Lung (tissue), 12 donors: Measurements from ENCODE around the gene HMGN2. TPM values are rescaled to one million over a fixed set of nuclear protein-coding genes. Genes with fewer than 3 reads are reported as not detected.
A peak's percentile ranks its signal among the peaks of the same experiment; 100 is the strongest.

Experiments
- ATAC-seq: fragments of 200-7000 bp; cut with Tn5 transposase; one replicate; pipeline ENCODE4 v1.9.1; 2020; ENCODE audit warnings: moderate number of reproducible peaks; ENCODE audit not compliant: insufficient read depth, low FRiP score
- DNase-seq, 3 donors: peaks; one replicate each; pipeline ENCODE4 v3.0.0-alpha.2; 2013 to 2017
- H3K27ac ChIP-seq, 2 donors: one replicate each; pipeline ENCODE4 v1.5.1; 2013; ENCODE audit warnings: mild to moderate bottlenecking in 2 of 2, moderate library complexity in 2 of 2, control low read depth in 1 of 2, inconsistent platforms in 1 of 2, low read depth in 1 of 2, low read length in 1 of 2
- H3K27me3 ChIP-seq, 3 donors: one replicate each; pipeline ENCODE4 v1.5.1; 2013; ENCODE audit warnings: low read length in 2 of 3; ENCODE audit not compliant: control insufficient read depth in 3 of 3, insufficient read depth in 3 of 3
- H3K36me3 ChIP-seq, 4 donors: one replicate each; pipeline ENCODE4 v1.5.1; 2013; ENCODE audit warnings: low read length in 4 of 4, mild to moderate bottlenecking in 1 of 4, moderate library complexity in 1 of 4; ENCODE audit not compliant: control insufficient read depth in 4 of 4, insufficient read depth in 4 of 4
- H3K4me1 ChIP-seq, 5 donors: one replicate each; pipeline ENCODE4 v1.5.1; 2013; ENCODE audit warnings: low read length in 5 of 5, mild to moderate bottlenecking in 2 of 5, moderate library complexity in 1 of 5; ENCODE audit not compliant: control insufficient read depth in 5 of 5, insufficient read depth in 5 of 5
- H3K4me3 ChIP-seq: one replicate; pipeline ENCODE4 v1.5.1; 2013; ENCODE audit warnings: mild to moderate bottlenecking, control low read depth, moderate library complexity
- H3K9ac ChIP-seq, 2 donors: one replicate each; pipeline ENCODE4 v1.5.1; 2013; ENCODE audit warnings: low read length in 2 of 2, control low read depth in 1 of 2; ENCODE audit not compliant: insufficient read depth in 1 of 2
- H3K9me3 ChIP-seq, 4 donors: one replicate each; pipeline ENCODE4 v1.5.1; 2013; ENCODE audit warnings: low read length in 3 of 4, mild to moderate bottlenecking in 1 of 4, moderate library complexity in 1 of 4; ENCODE audit not compliant: control insufficient read depth in 4 of 4, insufficient read depth in 3 of 4
- CTCF ChIP-seq: IDR thresholded peaks from 2 replicates; pipeline ENCODE4 v1.5.1; 2012; ENCODE audit warnings: mild to moderate bottlenecking; ENCODE audit errors: control extremely low read depth, extremely low read depth
- WGBS, 2 donors: extraction: QIAGEN DNeasy Blood & Tissue Kit; methylation state at CpG; one replicate each; pipeline ENCODE4 v1.1.7; 2013; 5-methylcytosine and 5-hydroxymethylcytosine counted together
- polyA plus RNA-seq, 2 donors: library from polyadenylated mRNA; stranded (reverse); fragments of 200-250 nt; gene quantifications; one replicate each; pipeline ENCODE4 v1.2.1, GENCODE V29; 2013
- total RNA-seq, 2 donors: library from RNA; depleted of rRNA in 1 of 2; stranded (reverse); fragments of >200 nt in 1 of 2; gene quantifications; one replicate each; pipeline ENCODE4 v1.2.1, GENCODE V29; 2014 to 2021
- donor health status: control.
- donor health status: control.
- donor health status: Bipolar disorder and iron deficiency.
- donor health status: healthy.
- donor health status: DM: yes; HTN: yes; CAD: no.

Gene HMGN2
- total and polyA plus RNA-seq, 4 donors, result 329 to 580 (median 413) TPM

GRCh38 chr1:26459148-26459547, 13.1 kb upstream of the HMGN2 start:
- peak overlapping the region in 1 of 2 donors; percentile 29 for H3K27ac ChIP-seq
- H3K9ac ChIP-seq, result no peak overlapping the region
- ATAC-seq (no peak), DNase-seq (no peak)
- peaks cover 15 to 41% (median 28%) of the 10 kb centered on the region in 4 donors for H3K36me3 ChIP-seq
- peaks cover 0 to 5% (median 0%) of the 10 kb centered on the region in 5 donors for H3K4me1 ChIP-seq
- TF ChIP-seq CTCF, result no peak
- H3K4me3 ChIP-seq, result no peak overlapping the region
- WGBS, 2 donors, result 94 to 96% methylated on average over 1 of the region's 1 CpG
- H3K27me3 ChIP-seq, result no peaks in the 10 kb centered on the region
- H3K9me3 ChIP-seq, result peaks cover 0 to 1% (median 0%) of the 10 kb centered on the region in 4 donors

GRCh38 chr1:26459573-26460031, 12.6 kb upstream of the HMGN2 start:
- Histone ChIP-seq H3K4me1 (peaks cover 0 to 5% (median 0%) of the 10 kb centered on the region in 5 donors), H3K27me3 (no peaks in the 10 kb centered on the region), H3K36me3 (peaks cover 17 to 43% (median 31%) of the 10 kb centered on the region in 4 donors), H3K9ac (no peak overlapping the region), H3K4me3 (no peak overlapping the region), H3K27ac (no peak overlapping the region), H3K9me3 (peaks cover 0 to 1% (median 0%) of the 10 kb centered on the region in 4 donors)
- ATAC-seq (no peak), DNase-seq (no peak)
- WGBS, 2 donors, result 88 to 92% methylated on average over 3 of the region's 3 CpGs
- TF ChIP-seq CTCF, result no peak

- ATAC-seq (no peak), DNase-seq (no peak)
- H3K36me3 ChIP-seq, result peaks cover 25 to 48% (median 36%) of the 10 kb centered on the region in 4 donors
- no peak overlapping the region for H3K27ac ChIP-seq
- H3K4me3 ChIP-seq, result no peak overlapping the region
- no peaks in the 10 kb centered on the region for H3K27me3 ChIP-seq
- H3K4me1 ChIP-seq, result peaks cover 0 to 21% (median 6%) of the 10 kb centered on the region in 5 donors
- TF ChIP-seq CTCF, result no peak
- no peaks in the 10 kb centered on the region for H3K9me3 ChIP-seq
- no peak overlapping the region for H3K9ac ChIP-seq
- 78 to 83% methylated on average over 10 of the region's 10 CpGs for WGBS, 2 donors
Observed at GRCh38 chr1:26468911-26469310, 3.3 kb upstream of the HMGN2 start.

GRCh38 chr1:26469558-26469957, 2.7 kb upstream of the HMGN2 start:
- Histone ChIP-seq H3K27ac (peak overlapping the region in 1 of 2 donors; percentile 10), H3K4me3 (no peak overlapping the region), H3K9me3 (no peaks in the 10 kb centered on the region), H3K4me1 (peaks cover 0 to 27% (median 9%) of the 10 kb centered on the region in 5 donors), H3K9ac (no peak overlapping the region), H3K27me3 (no peaks in the 10 kb centered on the region), H3K36me3 (peaks cover 27 to 52% (median 37%) of the 10 kb centered on the region in 4 donors)
- ATAC-seq, result no peak
- WGBS, 2 donors, result 95 to 99% methylated on average over 5 of the region's 5 CpGs
- no peak for DNase-seq
- TF ChIP-seq CTCF, result no peak
